Subcutaneous adipose tissue (tissue), 4 donors: Measurements from ENCODE around the gene UBE2Z. TPM values are rescaled to one million over a fixed set of nuclear protein-coding genes. Genes with fewer than 3 reads are reported as not detected.

Experiments used
- total RNA-seq, 4 donors: library from RNA; depleted of rRNA; stranded (reverse); fragments of >200 nt; gene quantifications; one replicate each; pipeline ENCODE4 v1.1.0, GENCODE V29; 2016
- TF ChIP-seq, protein P1 (sequence below): fragments of 450-650 bp; IDR thresholded peaks from one replicate; pipeline ENCODE4 v1.5.1; 2016; ENCODE audit warnings: low read depth, mild to moderate bottlenecking, control low read depth, antibody characterized with exemption, moderate library complexity

UBE2Z gene
- total RNA-seq, 4 donors from 2014 or later: 39.9 to 55.2 (median 46.5) TPM

DNA sequence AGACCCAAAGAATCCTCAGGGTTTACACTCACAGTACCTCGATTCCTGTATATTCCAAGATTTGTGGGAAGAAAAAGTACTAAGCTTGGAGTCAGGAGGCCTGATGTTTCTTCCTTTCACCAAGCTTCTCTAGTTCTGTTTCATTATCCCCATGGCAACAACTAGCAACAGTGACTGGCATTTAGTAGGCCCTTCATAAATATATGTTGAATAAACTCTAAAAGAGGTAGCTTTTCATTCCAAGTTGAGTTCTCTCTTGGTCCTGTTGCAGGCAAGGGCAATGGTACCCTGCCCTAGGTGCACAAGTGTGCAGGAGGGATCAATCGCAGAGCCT is 527 bp upstream of the UBE2Z start:
- TF ChIP-seq, protein P1, sequence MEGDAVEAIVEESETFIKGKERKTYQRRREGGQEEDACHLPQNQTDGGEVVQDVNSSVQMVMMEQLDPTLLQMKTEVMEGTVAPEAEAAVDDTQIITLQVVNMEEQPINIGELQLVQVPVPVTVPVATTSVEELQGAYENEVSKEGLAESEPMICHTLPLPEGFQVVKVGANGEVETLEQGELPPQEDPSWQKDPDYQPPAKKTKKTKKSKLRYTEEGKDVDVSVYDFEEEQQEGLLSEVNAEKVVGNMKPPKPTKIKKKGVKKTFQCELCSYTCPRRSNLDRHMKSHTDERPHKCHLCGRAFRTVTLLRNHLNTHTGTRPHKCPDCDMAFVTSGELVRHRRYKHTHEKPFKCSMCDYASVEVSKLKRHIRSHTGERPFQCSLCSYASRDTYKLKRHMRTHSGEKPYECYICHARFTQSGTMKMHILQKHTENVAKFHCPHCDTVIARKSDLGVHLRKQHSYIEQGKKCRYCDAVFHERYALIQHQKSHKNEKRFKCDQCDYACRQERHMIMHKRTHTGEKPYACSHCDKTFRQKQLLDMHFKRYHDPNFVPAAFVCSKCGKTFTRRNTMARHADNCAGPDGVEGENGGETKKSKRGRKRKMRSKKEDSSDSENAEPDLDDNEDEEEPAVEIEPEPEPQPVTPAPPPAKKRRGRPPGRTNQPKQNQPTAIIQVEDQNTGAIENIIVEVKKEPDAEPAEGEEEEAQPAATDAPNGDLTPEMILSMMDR: no peak

DNA sequence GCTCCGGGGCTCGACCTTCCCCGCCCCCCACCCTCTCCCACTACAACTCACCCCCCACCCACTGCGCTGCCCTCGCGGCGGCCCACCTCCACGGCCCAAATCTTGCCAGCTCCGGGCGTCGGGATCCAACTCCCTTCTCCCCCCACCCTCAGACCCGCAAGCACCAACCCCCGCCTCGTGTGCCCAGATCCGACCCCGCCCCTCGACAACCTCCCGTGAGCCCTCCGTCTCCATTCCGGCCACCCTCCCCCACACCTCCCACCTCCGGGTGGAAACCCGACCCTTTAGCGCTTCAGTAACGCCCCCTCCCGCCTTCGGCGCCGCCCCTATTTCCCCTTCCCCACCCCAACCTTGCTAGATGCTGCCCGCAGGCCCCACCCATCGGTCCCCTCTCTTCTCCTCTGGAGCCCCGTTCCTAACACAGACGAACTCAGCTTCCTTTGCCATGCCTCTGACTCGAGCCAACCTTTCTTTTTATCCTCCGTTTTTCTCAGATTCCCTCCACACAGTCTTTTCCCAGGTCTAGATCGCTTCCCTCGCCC is 717 bp downstream of the UBE2Z start:
- TF ChIP-seq, protein P1: no peak

DNA sequence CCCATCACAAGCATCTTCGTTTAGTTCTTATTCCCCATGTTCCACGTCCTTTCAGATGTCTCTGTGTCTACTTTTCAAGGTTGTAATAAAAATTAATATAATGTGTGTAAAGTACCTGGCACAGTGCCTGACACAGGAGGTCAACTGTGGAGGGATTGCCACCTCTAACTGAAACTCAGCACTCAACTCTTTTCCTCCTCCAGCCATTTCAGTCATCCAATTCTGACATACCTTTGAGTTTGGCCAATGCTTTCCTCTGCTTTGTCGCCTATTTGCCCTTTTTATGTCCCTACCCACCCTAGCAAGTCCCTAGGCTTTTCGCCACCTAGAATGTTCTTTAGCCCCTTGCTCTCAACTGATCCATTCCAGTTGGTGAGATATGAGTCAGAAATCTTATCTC is 1.6 kb downstream of the UBE2Z start:
- TF ChIP-seq, protein P1: no peak

DNA sequence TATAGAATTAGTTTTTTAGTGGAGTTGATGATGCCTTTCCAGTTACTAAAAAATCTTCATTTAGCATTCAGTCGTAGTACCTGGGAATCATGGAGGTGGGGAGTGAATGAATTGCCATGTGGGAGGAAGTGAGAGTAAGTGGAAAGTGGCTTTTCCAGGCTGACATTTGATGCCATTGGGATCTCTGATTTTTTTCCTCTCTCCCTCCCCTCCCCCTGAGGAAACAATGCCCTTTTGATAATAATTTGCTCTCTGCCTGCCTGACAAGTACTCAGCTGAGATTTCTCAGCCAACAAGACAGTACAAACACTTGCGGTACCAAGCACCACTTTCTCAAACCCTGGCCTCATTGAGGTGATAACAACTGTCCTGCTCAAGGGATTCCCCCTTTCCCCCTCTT is 2.2 kb downstream of the UBE2Z start:
- TF ChIP-seq, protein P1: no peak

DNA sequence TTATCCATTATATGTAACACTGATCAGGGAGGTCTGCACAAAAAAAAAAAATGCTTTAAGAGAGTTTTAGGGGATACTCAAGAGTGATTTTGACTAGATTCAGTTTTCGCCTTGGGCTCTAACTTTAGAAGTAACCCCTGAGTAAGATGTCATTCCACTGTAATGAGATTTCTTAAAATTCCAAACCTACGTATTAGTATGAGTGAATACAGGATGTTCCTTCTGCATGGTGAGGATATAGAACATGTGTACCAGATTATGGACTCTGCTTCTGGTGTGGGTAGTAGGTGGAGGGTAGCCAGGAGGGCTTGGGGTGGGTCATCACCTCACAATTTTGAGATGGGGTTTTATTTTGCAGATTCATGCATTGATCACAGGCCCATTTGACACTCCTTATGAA is 4.3 kb downstream of the UBE2Z start:
- TF ChIP-seq, protein P1: no peak

DNA sequence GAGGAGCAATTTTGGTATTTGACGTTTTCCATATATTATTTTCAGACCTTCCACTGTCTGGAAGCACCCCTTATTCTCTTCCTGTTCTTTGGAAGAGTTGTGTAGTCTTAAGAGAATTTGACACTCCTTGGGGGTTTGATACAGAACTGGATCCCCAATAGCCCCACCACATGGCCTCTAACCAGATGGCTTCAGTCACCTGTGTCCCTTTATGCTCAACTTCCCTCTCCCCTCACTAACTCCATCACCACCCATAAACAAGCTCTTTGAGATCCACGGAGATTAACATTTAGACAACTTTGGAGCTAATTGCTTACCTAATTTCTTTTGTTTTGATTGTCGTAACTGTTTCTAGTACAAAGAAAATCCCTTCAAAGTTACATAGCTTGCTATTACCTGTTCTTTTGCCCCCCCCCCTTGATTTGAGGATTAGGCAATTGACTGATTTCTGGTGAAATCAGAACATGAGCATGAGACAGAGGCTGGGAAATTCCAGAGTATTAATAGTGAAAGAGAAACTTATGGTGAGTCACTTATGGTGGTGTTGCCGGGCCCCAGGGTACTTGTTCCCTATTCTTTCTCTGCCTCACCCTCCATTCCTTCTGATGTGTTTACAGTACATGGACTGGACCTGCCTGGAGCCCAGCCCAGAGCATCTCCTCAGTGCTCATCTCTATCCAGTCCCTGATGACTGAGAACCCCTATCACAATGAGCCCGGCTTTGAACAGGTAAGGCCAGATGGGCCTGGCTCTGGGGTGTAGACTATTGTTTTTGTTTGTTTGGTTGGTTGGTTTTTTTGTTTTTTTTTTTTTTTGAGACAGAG is 7.5 kb downstream of the UBE2Z start:
- TF ChIP-seq, protein P1: no peak

DNA sequence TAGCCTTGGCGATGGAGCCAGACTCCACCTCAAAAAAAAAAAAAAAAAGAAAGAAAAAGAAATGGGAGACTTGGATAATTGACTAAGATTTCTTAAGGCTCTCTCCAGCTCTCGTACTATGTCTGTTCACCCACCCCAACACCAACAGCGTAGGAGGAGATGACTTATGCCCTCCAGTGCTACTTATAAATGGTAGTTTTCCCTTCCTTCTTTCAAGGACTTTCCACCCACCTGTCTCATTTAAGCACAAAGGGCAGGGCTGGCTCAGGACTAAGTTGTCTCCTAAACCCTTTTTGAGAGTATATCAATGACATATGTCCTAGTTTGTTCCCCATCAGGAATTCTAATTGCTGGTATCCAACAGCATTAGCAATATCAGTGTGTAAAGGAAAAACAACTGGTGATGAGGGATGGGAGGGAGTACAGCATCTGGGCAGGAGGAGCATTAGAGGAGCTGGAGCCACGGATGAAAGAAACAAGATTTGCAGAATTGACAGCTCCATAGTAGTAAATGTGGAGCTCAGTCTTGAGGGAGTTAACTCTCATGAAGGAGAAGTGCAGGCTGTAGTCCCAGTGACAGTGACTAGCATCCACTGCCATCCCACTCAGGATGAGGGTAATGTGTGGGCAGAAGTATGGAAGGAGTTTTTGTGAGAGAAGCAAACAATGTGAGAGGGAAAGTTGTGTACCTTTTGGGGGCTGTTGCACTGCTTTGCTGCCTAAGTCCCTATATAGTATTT is 17.2 kb downstream of the UBE2Z start:
- TF ChIP-seq, protein P1: no peak
